Large intestine (tissue), 3 donors: ENCODE data around the gene REPS1. TPM values are rescaled to one million over a fixed set of nuclear protein-coding genes. Genes with fewer than 3 reads are reported as not detected.

Experiments used
- DNase-seq, 2 donors: peaks; one replicate each; pipeline versions ENCODE4 v3.0.0 to v3.0.0-alpha.2; 2013
- H3K27ac ChIP-seq: one replicate; pipeline ENCODE4 v1.5.1; 2013; ENCODE audit warnings: low read length
- H3K27me3 ChIP-seq: 2 replicates; pipeline ENCODE4 v1.6.1; 2013; ENCODE audit warnings: low read length; ENCODE audit not compliant: control insufficient read depth, insufficient read depth
- H3K36me3 ChIP-seq: 2 replicates; pipeline ENCODE4 v1.6.1; 2013; ENCODE audit warnings: low read length; ENCODE audit not compliant: control insufficient read depth, insufficient read depth
- H3K4me1 ChIP-seq: one replicate; pipeline ENCODE4 v1.6.1; 2013; ENCODE audit warnings: low read length; ENCODE audit not compliant: control insufficient read depth, insufficient read depth
- H3K4me3 ChIP-seq: one replicate; pipeline ENCODE4 v1.5.1; 2013; ENCODE audit warnings: low read length
- H3K9me3 ChIP-seq: one replicate; pipeline ENCODE4 v1.6.1; 2013; ENCODE audit warnings: mild to moderate bottlenecking, low read depth, low read length, moderate library complexity; ENCODE audit not compliant: control insufficient read depth
- WGBS: methylation state at CpG from one replicate; pipeline ENCODE4 v1.1.5; 2013; ENCODE audit warnings: low lambda C conversion rate; ENCODE audit not compliant: insufficient coverage; 5-methylcytosine and 5-hydroxymethylcytosine counted together
- polyA plus RNA-seq: library from polyadenylated mRNA; unstranded; fragments of 120-200 nt; gene quantifications from one replicate; pipeline ENCODE4 v1.2.1, GENCODE V29; 2013

REPS1 gene
- polyA plus RNA-seq, 1 donor: 49.2 TPM

GRCh38 chr6:138862456-138862855 is 125.6 kb downstream of the REPS1 start:
- Histone ChIP-seq H3K9me3 (no peaks in the 10 kb centered on the region), H3K4me1 (no peaks in the 10 kb centered on the region), H3K4me3 (no peak overlapping the region), H3K36me3 (no peaks in the 10 kb centered on the region), H3K27me3 (no peaks in the 10 kb centered on the region), H3K27ac (no peak overlapping the region)
- DNase-seq: no peak
- WGBS: 83% methylated on average over 1 of the region's 8 CpGs

GRCh38 chr6:138857775-138858174 is 130.3 kb downstream of the REPS1 start:
- no peaks in the 10 kb centered on the region for H3K36me3 ChIP-seq
- DNase-seq: no peak
- H3K27ac ChIP-seq: no peak overlapping the region
- H3K4me1 ChIP-seq: no peaks in the 10 kb centered on the region
- no peak overlapping the region for H3K4me3 ChIP-seq
- whole genome bisulfite sequencing: no CpG with 5 or more reads among the region's 10 CpGs
- no peaks in the 10 kb centered on the region for H3K27me3 ChIP-seq
- H3K9me3 ChIP-seq: no peaks in the 10 kb centered on the region

GRCh38 chr6:138856654-138857053 is 131.4 kb downstream of the REPS1 start:
- Histone ChIP-seq H3K27ac (no peak overlapping the region), H3K4me1 (no peaks in the 10 kb centered on the region), H3K9me3 (no peaks in the 10 kb centered on the region), H3K4me3 (no peak overlapping the region), H3K27me3 (no peaks in the 10 kb centered on the region), H3K36me3 (no peaks in the 10 kb centered on the region)
- WGBS: 95% methylated on average over 4 of the region's 6 CpGs
- DNase-seq: no peak

Other genes starting within 250 kb of the REPS1 start
- 19.2 TPM for gene CCDC28A, start 214.5 kb downstream of the REPS1 start, polyA plus RNA-seq
- gene ECT2L, start 192.2 kb downstream of the REPS1 start, polyA plus RNA-seq: 0.13 TPM
- 97.2 TPM for gene ABRACL, start 40.5 kb upstream of the REPS1 start, polyA plus RNA-seq
- 31.4 TPM for gene HECA, start 146.8 kb upstream of the REPS1 start, polyA plus RNA-seq